Esophagus squamous epithelium (tissue), 4 donors: ENCODE results near the gene RGP1.
A peak's percentile ranks its signal among the peaks of the same experiment; 100 is the strongest.

Experiments used
- CTCF ChIP-seq, 6 experiments: fragments of 450-650 bp in 4 of 6; fragments of 200-600 bp in 2 of 6; sonication (generic) in 2 of 6; IDR thresholded peaks; one replicate each; pipeline ENCODE4 v1.5.1; 2016 to 2019; ENCODE audit warnings: antibody characterized with exemption in 6 of 6, mild to moderate bottlenecking in 4 of 6, moderate library complexity in 4 of 6
- POLR2A ChIP-seq, 4 donors: fragments of 450-650 bp; IDR thresholded peaks; one replicate each; pipeline ENCODE4 v1.6.1; 2017; ENCODE audit warnings: antibody characterized with exemption in 4 of 4, mild to moderate bottlenecking in 4 of 4, moderate library complexity in 3 of 4

DNA sequence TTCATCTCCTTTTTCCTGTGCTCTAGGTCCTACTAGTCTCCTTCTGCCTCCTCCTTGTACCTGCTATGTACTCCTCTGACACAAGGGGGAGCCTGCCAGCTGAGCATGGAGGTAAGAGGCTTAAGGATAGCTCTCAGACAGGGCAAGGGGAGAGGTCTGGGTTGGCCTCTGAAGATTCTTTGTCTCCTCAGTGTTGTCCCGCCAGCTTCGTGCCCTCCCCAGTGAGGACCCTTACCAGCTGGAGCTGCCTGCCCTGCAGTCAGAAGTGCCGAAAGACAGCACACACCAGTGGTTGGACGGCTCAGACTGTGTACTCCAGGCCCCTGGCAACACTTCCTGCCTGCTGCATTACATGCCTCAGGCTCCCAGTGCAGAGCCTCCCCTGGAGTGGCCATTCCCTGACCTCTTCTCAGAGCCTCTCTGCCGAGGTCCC is 12.9 kb upstream of the RGP1 start:
- TF ChIP-seq CTCF (IDR thresholded peaks at IDR 0.05) (peak; percentile 47 to 80 (median 73)), POLR2A (IDR thresholded peaks at IDR 0.05) (no peak)
